DMS79 (cell line): ENCODE results near the gene C2orf42.
"Not testable (repeated sequence)": the region's sequence is repeated elsewhere in the genome, so short reads cannot be mapped to it uniquely, and the experiment has no call there.

Experiments
- DNase-seq: peaks from one replicate; lab custom pipeline; 2025; lab: John Stamatoyannopoulos, UW

The C2orf42 gene

DNA sequence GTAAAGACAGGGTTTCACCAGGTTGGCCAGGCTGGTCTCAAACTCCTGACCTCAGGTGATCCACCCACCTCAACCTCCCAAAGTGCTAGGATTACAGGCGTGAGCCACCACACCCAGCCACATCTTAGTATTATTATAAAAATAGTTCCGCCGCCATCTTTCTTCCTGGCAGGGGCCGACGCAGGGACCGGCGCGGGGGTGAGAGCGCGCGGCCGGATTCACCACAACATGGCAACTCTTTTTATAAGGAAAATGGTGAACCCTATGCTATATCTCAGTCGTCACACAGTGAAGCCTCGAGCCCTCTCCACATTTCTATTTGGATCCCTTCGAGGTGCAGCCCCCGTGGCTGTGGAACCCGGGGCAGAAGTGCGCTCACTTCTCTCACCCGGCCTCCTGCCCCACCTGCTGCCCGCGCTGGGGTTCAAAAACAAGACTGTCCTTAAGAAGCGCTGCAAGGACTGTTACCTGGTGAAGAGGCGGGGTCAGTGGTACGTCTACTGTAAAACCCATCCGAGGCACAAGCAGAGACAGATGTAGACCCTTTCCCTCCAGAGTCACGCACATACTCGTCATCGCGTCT is 88.4 kb downstream of the C2orf42 start:
- DNase-seq, result not testable (repeated sequence)

DNA sequence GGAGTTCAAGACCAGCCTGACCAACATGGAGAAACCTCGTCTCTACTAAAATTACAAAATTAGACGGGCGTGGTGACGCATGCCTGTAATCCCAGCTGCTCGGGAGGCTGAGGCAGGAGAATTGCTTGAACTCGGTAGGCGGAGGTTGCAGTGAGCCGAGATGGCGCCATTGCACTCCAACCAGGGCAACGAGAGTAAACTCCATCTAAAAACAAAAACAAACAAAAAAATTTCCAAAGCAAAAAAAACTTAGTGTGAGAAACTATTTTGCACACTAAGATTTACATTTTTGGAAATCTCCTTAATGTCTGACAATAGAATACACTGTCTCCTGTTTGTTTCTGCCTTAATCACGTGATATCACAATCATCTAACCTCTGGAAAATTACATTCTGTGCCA is 89.1 kb downstream of the C2orf42 start:
- not testable (repeated sequence) for DNase-seq

DNA sequence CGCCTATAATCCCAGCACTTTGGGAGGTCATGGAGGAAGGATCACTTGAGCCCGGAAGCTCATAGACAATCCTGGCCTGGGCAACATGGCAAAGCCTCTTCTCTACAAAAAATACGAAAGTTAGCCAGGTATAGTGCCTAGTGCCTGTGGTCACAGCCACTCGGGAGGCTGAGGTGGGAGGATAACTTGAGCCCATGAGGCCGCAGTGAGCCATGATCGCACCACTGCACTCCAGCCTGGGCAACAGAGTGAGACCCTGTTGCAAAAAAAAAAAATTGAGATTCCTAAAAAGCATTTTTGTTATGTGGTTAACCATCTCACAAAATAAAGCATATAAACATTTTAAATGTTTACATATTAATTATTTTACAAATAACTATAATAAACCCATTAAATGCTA is 89.6 kb downstream of the C2orf42 start:
- no peak for DNase-seq
